ENCODE measurements around the gene PFKFB3. TPM values are rescaled to one million over a fixed set of nuclear protein-coding genes. Genes with fewer than 3 reads are reported as not detected.

Gene PFKFB3
- polyA plus RNA-seq, 1 experiment: 30.7 TPM

- no peak overlapping the region for H3K4me3 ChIP-seq (ENCODE audit: low read depth, low read length)
- H3K27me3 ChIP-seq (ENCODE audit: control insufficient read depth, insufficient read depth, low read length): no peaks in the 10 kb centered on the region
- no peak for DNase-seq (ENCODE audit: low read depth)
- H3K36me3 ChIP-seq (ENCODE audit: control insufficient read depth, insufficient read depth, low read length): peaks cover 74% of the 10 kb centered on the region
- CTCF ChIA-PET: interaction anchor here (1.2 to 3.9 kb wide), 3 partner anchors 15 to 186 kb away, joined by 3 to 27 read pairs (median 5); partner anchors contain the start of gene PFKFB3
- TF ChIP-seq CTCF (IDR thresholded peaks at IDR 0.05; ENCODE audit: insufficient read depth, low read depth, low read length): no peak
- POLR2A ChIA-PET: no interaction called here
Observed at GRCh38 chr10:6219494-6219836, 16.7 kb downstream of the PFKFB3 start.

- POLR2A ChIA-PET: no interaction called here
- no peak overlapping the region for H3K4me3 ChIP-seq (ENCODE audit: low read depth, low read length)
- CTCF ChIA-PET: interaction anchor here (2.3 to 3.9 kb wide), 2 partner anchors 17 to 178 kb away, joined by 5 to 27 read pairs; partner anchors contain the start of gene PFKFB3
- no peak for DNase-seq (ENCODE audit: low read depth)
- no peak for TF ChIP-seq CTCF (IDR thresholded peaks at IDR 0.05; ENCODE audit: insufficient read depth, low read depth, low read length)
- peaks cover 72% of the 10 kb centered on the region for H3K36me3 ChIP-seq (ENCODE audit: control insufficient read depth, insufficient read depth, low read length)
- H3K27me3 ChIP-seq (ENCODE audit: control insufficient read depth, insufficient read depth, low read length): no peaks in the 10 kb centered on the region
Observed at GRCh38 chr10:6220418-6221191, 17.9 kb downstream of the PFKFB3 start.

DNA sequence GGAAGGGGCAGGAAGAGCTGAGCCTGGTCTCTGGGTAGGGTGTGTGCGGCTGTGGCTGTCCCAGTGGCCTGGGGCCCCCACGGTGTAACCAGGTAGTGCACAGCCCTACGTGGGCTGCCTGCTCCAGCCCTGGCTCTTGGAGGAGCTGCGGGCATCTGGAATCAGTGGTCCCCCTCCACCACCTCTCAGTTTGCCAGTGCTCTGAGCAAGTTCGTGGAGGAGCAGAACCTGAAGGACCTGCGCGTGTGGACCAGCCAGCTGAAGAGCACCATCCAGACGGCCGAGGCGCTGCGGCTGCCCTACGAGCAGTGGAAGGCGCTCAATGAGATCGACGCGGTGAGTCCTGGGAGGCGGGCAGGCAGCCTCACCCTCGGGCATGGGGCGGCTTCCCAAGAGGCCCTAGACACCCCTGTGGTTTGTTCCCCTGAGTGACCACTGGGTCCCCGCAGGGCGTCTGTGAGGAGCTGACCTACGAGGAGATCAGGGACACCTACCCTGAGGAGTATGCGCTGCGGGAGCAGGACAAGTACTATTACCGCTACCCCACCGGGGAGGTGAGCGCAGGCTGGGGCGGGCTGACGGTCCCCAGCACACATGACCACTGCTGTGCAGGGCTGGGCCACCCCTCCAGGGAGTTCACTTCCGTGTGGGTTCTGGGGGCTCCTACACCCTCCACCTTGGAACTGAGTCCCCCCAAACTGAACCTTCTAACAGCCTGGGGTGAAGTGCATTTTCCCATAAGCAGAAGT is 18.6 kb downstream of the PFKFB3 start:
- no peak for DNase-seq (ENCODE audit: low read depth)
- no peak overlapping the region for H3K4me3 ChIP-seq (ENCODE audit: low read depth, low read length)
- H3K27me3 ChIP-seq (ENCODE audit: control insufficient read depth, insufficient read depth, low read length): no peaks in the 10 kb centered on the region
- peaks cover 71% of the 10 kb centered on the region for H3K36me3 ChIP-seq (ENCODE audit: control insufficient read depth, insufficient read depth, low read length)
- POLR2A ChIA-PET: no interaction called here
- CTCF ChIA-PET: no interaction called here
- TF ChIP-seq CTCF (IDR thresholded peaks at IDR 0.05; ENCODE audit: insufficient read depth, low read depth, low read length): no peak

DNA sequence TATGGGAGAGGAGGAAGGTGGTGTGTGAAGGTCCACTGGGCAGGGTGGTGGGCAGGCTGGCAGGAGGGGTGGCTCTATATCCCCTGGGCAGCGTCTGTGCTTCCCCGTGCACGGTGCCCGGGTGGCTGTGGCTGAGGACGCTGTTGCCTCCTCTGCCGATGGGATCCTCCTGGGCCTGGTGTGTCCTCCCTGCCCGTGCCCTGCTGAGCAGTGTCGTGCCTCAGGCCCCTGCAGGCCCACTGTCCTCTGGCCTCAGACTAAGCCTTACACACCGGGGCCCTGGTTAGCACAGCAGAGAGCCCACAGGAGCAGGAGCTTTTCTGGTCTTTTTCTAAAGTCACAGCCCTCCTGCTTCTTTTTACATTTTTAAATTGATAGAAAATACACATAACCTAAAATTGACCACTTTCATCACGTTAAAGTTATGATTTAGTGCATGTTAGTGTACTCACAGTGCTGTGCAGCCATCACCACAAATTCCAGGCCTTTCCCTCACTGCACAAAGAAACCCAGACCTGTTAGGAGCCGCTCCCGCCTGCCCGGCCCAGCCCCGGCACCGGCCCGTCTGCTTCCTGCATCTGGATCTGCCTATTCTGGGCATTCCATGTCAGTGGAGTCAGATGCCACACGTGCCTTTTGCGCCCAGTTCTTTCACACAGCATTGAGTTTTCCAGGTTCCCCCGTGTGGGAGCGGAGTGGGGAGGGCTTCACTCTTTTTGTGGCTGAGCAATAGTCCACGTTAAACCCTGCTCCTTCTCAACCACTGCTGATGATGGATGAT is 19.4 kb downstream of the PFKFB3 start:
- CTCF ChIA-PET: interaction anchor here (2.0 kb wide), 1 partner anchor 20 kb away, joined by 7 read pairs; the partner anchor contains the start of gene PFKFB3
- no peak overlapping the region for H3K4me3 ChIP-seq (ENCODE audit: low read depth, low read length)
- H3K36me3 ChIP-seq (ENCODE audit: control insufficient read depth, insufficient read depth, low read length): peaks cover 70% of the 10 kb centered on the region
- DNase-seq (ENCODE audit: low read depth): no peak
- POLR2A ChIA-PET: no interaction called here
- TF ChIP-seq CTCF (IDR thresholded peaks at IDR 0.05; ENCODE audit: insufficient read depth, low read depth, low read length): no peak
- H3K27me3 ChIP-seq (ENCODE audit: control insufficient read depth, insufficient read depth, low read length): no peaks in the 10 kb centered on the region

DNA sequence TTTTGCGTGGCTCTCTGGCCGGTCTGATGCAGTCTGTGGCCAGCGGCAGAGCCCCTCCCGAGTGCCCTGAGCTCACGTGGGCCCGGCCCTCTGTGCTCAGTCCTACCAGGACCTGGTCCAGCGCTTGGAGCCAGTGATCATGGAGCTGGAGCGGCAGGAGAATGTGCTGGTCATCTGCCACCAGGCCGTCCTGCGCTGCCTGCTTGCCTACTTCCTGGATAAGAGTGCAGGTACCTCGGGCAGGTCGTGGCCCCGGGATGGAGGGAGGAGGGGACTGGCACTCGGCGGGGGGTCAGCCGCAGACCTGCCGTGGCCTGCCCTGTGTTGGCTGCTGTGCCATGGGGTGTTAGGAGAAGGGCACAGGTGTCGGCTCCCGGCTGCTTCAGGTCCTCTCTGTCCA is 20.0 kb downstream of the PFKFB3 start:
- CTCF ChIA-PET: interaction anchor here (0.9 to 2.0 kb wide), 3 partner anchors 12 to 179 kb away, joined by 3 to 7 read pairs (median 4); partner anchors contain the start of gene PFKFB3

More for the DNA sequence above, 20.0 kb downstream of the PFKFB3 start:
- no peak overlapping the region for H3K4me3 ChIP-seq (ENCODE audit: low read depth, low read length)
- DNase-seq (ENCODE audit: low read depth): no peak
- TF ChIP-seq CTCF (IDR thresholded peaks at IDR 0.05; ENCODE audit: insufficient read depth, low read depth, low read length): no peak
- H3K36me3 ChIP-seq (ENCODE audit: control insufficient read depth, insufficient read depth, low read length): peaks cover 70% of the 10 kb centered on the region
- POLR2A ChIA-PET: no interaction called here
- H3K27me3 ChIP-seq (ENCODE audit: control insufficient read depth, insufficient read depth, low read length): no peaks in the 10 kb centered on the region

Measured in BJ (cell line).